Epithelial cell of prostate (primary cell): ENCODE data around the gene DPP6.
A peak's percentile ranks its signal among the peaks of the same experiment; 100 is the strongest.

Experiments used
- DNase-seq: peaks from one replicate; pipeline ENCODE4 v3.0.0-alpha.2; 2011; ENCODE audit warnings: low read depth, low spot score
- H3K27ac ChIP-seq: fragments of 450-650 bp; 2 replicates; pipeline ENCODE4 v1.5.1; 2017; ENCODE audit warnings: mild to moderate bottlenecking

The DPP6 gene

GRCh38 chr7:154497751-154498150 lies 445.6 kb downstream of the DPP6 start:
- H3K27ac ChIP-seq = no peak overlapping the region
- DNase-seq = no peak

GRCh38 chr7:154503962-154504550 lies 451.9 kb downstream of the DPP6 start:
- H3K27ac ChIP-seq = no peak overlapping the region
- DNase-seq = no peak

- no peak for DNase-seq
- H3K27ac ChIP-seq = no peak overlapping the region
These were observed 452.7 kb downstream of the DPP6 start for GRCh38 chr7:154504918-154505317.

GRCh38 chr7:154505362-154505761 lies 453.2 kb downstream of the DPP6 start:
- no peak for DNase-seq
- H3K27ac ChIP-seq = no peak overlapping the region

GRCh38 chr7:154509192-154509591 lies 457.0 kb downstream of the DPP6 start:
- no peak overlapping the region for H3K27ac ChIP-seq
- DNase-seq = no peak

GRCh38 chr7:154512121-154512833 lies 460.1 kb downstream of the DPP6 start:
- DNase-seq = no peak

GRCh38 chr7:154517768-154518167 lies 465.6 kb downstream of the DPP6 start:
- no peak for DNase-seq
- H3K27ac ChIP-seq = no peak overlapping the region

More at GRCh38 chr7:154512121-154512833, 460.1 kb downstream of the DPP6 start:
- H3K27ac ChIP-seq = no peak overlapping the region

GRCh38 chr7:154519229-154519628 lies 467.0 kb downstream of the DPP6 start:
- no peak overlapping the region for H3K27ac ChIP-seq
- DNase-seq = no peak

- H3K27ac ChIP-seq = no peak overlapping the region
- DNase-seq = no peak
These were observed 477.9 kb downstream of the DPP6 start for GRCh38 chr7:154530136-154530535.

- peak; percentile 10 for DNase-seq
- no peak overlapping the region for H3K27ac ChIP-seq
These were observed 480.6 kb downstream of the DPP6 start for GRCh38 chr7:154532771-154533170.

- no peak for DNase-seq
- no peak overlapping the region for H3K27ac ChIP-seq
These were observed 488.4 kb downstream of the DPP6 start for GRCh38 chr7:154540596-154540995.

GRCh38 chr7:154541606-154542005 lies 489.4 kb downstream of the DPP6 start:
- H3K27ac ChIP-seq = no peak overlapping the region
- DNase-seq = no peak

- no peak overlapping the region for H3K27ac ChIP-seq
- no peak for DNase-seq
These were observed 494.9 kb downstream of the DPP6 start for GRCh38 chr7:154546946-154547587.

GRCh38 chr7:154553711-154554265 lies 501.6 kb downstream of the DPP6 start:
- no peak overlapping the region for H3K27ac ChIP-seq
- no peak for DNase-seq

- no peak for DNase-seq
- no peak overlapping the region for H3K27ac ChIP-seq
These were observed 507.3 kb downstream of the DPP6 start for GRCh38 chr7:154559454-154559853.

- H3K27ac ChIP-seq = no peak overlapping the region
- DNase-seq = no peak
These were observed 512.5 kb downstream of the DPP6 start for GRCh38 chr7:154564676-154565075.

GRCh38 chr7:154566877-154567276 lies 514.7 kb downstream of the DPP6 start:
- no peak overlapping the region for H3K27ac ChIP-seq
- no peak for DNase-seq

GRCh38 chr7:154568346-154568745 lies 516.1 kb downstream of the DPP6 start:
- DNase-seq = no peak
- H3K27ac ChIP-seq = no peak overlapping the region

- no peak for DNase-seq
- H3K27ac ChIP-seq = no peak overlapping the region
These were observed 517.7 kb downstream of the DPP6 start for GRCh38 chr7:154569916-154570315.

- DNase-seq = no peak
These were observed 519.6 kb downstream of the DPP6 start for GRCh38 chr7:154571772-154572171.

GRCh38 chr7:154574235-154574634 lies 522.0 kb downstream of the DPP6 start:
- no peak overlapping the region for H3K27ac ChIP-seq
- no peak for DNase-seq

More at GRCh38 chr7:154571772-154572171, 519.6 kb downstream of the DPP6 start:
- no peak overlapping the region for H3K27ac ChIP-seq
